HepG2 (cell line): ENCODE data around the gene PIM1. TPM values are rescaled to one million over a fixed set of nuclear protein-coding genes. Genes with fewer than 3 reads are reported as not detected.

Source experiments
- ATAC-seq: fragments of 200-7000 bp; cut with Tn5 transposase; 3 replicates; pipeline ENCODE4 v1.9.1; 2020; ENCODE audit warnings: mild to moderate bottlenecking, moderate library complexity
- BruUV-seq: library from RNA; stranded (reverse); fragments of 400-500 nt; replicated peaks from 2 replicates; lab custom pipeline; 2021; lab: Mats Ljungman, UMichigan
- CTCF ChIA-PET: fragments of 300-600 bp; formaldehyde crosslinking; extraction: SDS; loops from one replicate; lab custom pipeline; 2021; ENCODE audit warnings: low total read pairs, inconsistent platforms, low intra/inter-chr PET ratio; lab: Yijun Ruan, JAX
- POLR2A ChIA-PET: fragments of 350-600 bp; sonication (Branson Sonifier 250); formaldehyde crosslinking; loops from one replicate; lab custom pipeline; 2020; ENCODE audit warnings: antibody characterized with exemption, inconsistent platforms; lab: Yijun Ruan, JAX
- DNase-seq: peaks from one replicate; pipeline ENCODE4 v3.0.0-alpha.2; 2015; ENCODE audit warnings: low spot score
- FAIRE-seq: peaks from 3 replicates; lab custom pipeline; 2011; peaks lifted over from hg19 to GRCh38; lab: Jason Lieb, UNC
- H2AFZ ChIP-seq: one replicate; pipeline ENCODE4 v1.6.1; 2011; ENCODE audit warnings: low read length, inconsistent platforms
- H3K27ac ChIP-seq: fragments of 300-600 bp; 3 replicates; pipeline ENCODE4 v1.8.0; 2011; ENCODE audit warnings: mixed run types, mild to moderate bottlenecking, mixed read lengths, low read length, inconsistent platforms; ENCODE audit not compliant: insufficient read depth; ENCODE audit errors: extremely low read length
- H3K27me3 ChIP-seq, 2 experiments: fragments of 200-600 bp in 1 of 2; 2 replicates in 1 of 2; 3 replicates in 1 of 2; pipeline versions ENCODE4 v1.6.0 to v1.8.0; 2011; ENCODE audit warnings: low read length in 2 of 2, mild to moderate bottlenecking in 2 of 2, moderate library complexity in 2 of 2, inconsistent platforms in 1 of 2; ENCODE audit not compliant: insufficient read depth in 2 of 2, control insufficient read depth in 1 of 2
- H3K36me3 ChIP-seq, 2 experiments: fragments of 200-600 bp in 1 of 2; replicated peaks in 1 of 2; 2 replicates in 1 of 2; 3 replicates in 1 of 2; pipeline versions ENCODE4 v1.5.1 to v1.8.0; 2011; ENCODE audit warnings: low read length in 2 of 2, inconsistent platforms in 1 of 2; ENCODE audit not compliant: insufficient read depth in 2 of 2, control insufficient read depth in 1 of 2
- H3K4me1 ChIP-seq: 2 replicates; pipeline ENCODE4 v1.5.1; 2012; ENCODE audit warnings: low read length, inconsistent platforms; ENCODE audit not compliant: insufficient read depth
- H3K4me2 ChIP-seq: 2 replicates; pipeline ENCODE4 v1.6.0; 2011; ENCODE audit warnings: low read depth, low read length, inconsistent platforms
- H3K4me3 ChIP-seq, 3 experiments: fragments of 200-600 bp in 1 of 3; sonication (generic), shearing (Covaris generic) in 1 of 3; replicated peaks in 1 of 3; 2 replicates each; pipeline ENCODE4 v1.5.1; 2011 to 2016; ENCODE audit warnings: low read length in 3 of 3, inconsistent platforms in 2 of 3, low read depth in 2 of 3, mild to moderate bottlenecking in 2 of 3, control low read depth in 1 of 3, mixed read lengths in 1 of 3; ENCODE audit not compliant: insufficient read depth in 1 of 3
- H3K79me2 ChIP-seq: one replicate; pipeline ENCODE4 v1.6.1; 2011; ENCODE audit warnings: low read length, inconsistent platforms; ENCODE audit not compliant: insufficient read depth
- H3K9ac ChIP-seq: 2 replicates; pipeline ENCODE4 v1.6.0; 2011; ENCODE audit warnings: mild to moderate bottlenecking, low read depth, low read length, inconsistent platforms; ENCODE audit not compliant: insufficient read depth
- H3K9me3 ChIP-seq: 2 replicates; pipeline ENCODE4 v1.5.1; 2012; ENCODE audit warnings: mild to moderate bottlenecking, low read length
- H4K20me1 ChIP-seq: 2 replicates; pipeline ENCODE4 v1.6.0; 2011; ENCODE audit warnings: inconsistent platforms, mild to moderate bottlenecking, low read length, moderate library complexity; ENCODE audit not compliant: insufficient read depth
- BCL6 ChIP-seq: IDR thresholded peaks from 2 replicates; pipeline ENCODE4 v1.6.1; 2016; ENCODE audit warnings: missing genetic modification reagents, missing compliant biosample characterization
- BHLHE40 ChIP-seq: IDR thresholded peaks from 2 replicates; pipeline ENCODE4 v1.6.1; 2011; ENCODE audit warnings: low read length, improper control_type of control experiment
- CHCHD3 ChIP-seq: sonication (generic); formaldehyde crosslinking; IDR thresholded peaks from 2 replicates; pipeline ENCODE4 v1.8.0; 2022; ENCODE audit warnings: mild to moderate bottlenecking, missing genetic modification reagents, moderate library complexity
- GTF3A ChIP-seq: sonication (generic); formaldehyde crosslinking; conservative IDR thresholded peaks from 2 replicates; pipeline ENCODE4 v1.4.0; 2020; ENCODE audit warnings: mild to moderate bottlenecking, missing genetic modification reagents
- RFXAP ChIP-seq: sonication (generic); formaldehyde crosslinking; IDR thresholded peaks from 2 replicates; pipeline ENCODE4 v1.4.0; 2020; ENCODE audit warnings: missing genetic modification reagents, borderline replicate concordance
- SATB2 ChIP-seq: sonication (generic); formaldehyde crosslinking; IDR thresholded peaks from 2 replicates; pipeline ENCODE4 v1.5.0; 2020; ENCODE audit warnings: missing genetic modification reagents
- ZNF317 ChIP-seq: sonication (generic); formaldehyde crosslinking; IDR thresholded peaks from 2 replicates; pipeline ENCODE4 v1.5.0; 2020; ENCODE audit warnings: mild to moderate bottlenecking, missing genetic modification reagents
- ZNF747 ChIP-seq: sonication (generic); formaldehyde crosslinking; IDR thresholded peaks from 2 replicates; pipeline ENCODE4 v1.8.1; 2023; ENCODE audit warnings: missing genetic modification reagents, mild to moderate bottlenecking, borderline replicate concordance
- ZNF788 ChIP-seq: sonication (generic); formaldehyde crosslinking; IDR thresholded peaks from 2 replicates; pipeline ENCODE4 v1.5.0; 2020; ENCODE audit warnings: mild to moderate bottlenecking, missing genetic modification reagents, borderline replicate concordance
- WGBS: methylation state at CpG from one replicate; pipeline ENCODE4 v1.1.6; 2017; ENCODE audit warnings: low lambda C conversion rate; 5-methylcytosine and 5-hydroxymethylcytosine counted together
- in situ Hi-C: cut with HindIII; loops from 2 replicates; pipeline ENCODE4 v1.10.0; 2017; ENCODE audit warnings: low pct_unique_long_range_greater_than_20kb; ENCODE audit not compliant: extremely low pct_ligation_motif_present
- intact Hi-C: fragments of 100-400 bp; cut with micrococcal nuclease; formaldehyde crosslinking; loops from one replicate; pipeline ENCODE4 v1.10.0; 2022; ENCODE audit not compliant: unreplicated experiment
- polyA plus RNA-seq, 8 experiments: library from polyadenylated mRNA; depleted of rRNA in 3 of 8; stranded (reverse) in 7 of 8; unstranded in 1 of 8; fragments of >200 nt; fragmentation: Illumina TruSeq in 4 of 8; extraction: Trizol in 4 of 8; gene quantifications; 2 replicates each; pipeline versions ENCODE4 v1.2.1 to v1.2.3, GENCODE V29; 2011 to 2016; ENCODE audit warnings: low read depth in 4 of 8, missing spikeins in 1 of 8, mixed read lengths in 1 of 8; ENCODE audit not compliant: insufficient read depth in 1 of 8
- total RNA-seq, 5 experiments: library from RNA; depleted of rRNA; stranded (reverse); fragments of >200 nt; fragmentation: Illumina TruSeq; extraction: Trizol; gene quantifications; 2 replicates each; pipeline ENCODE4 v1.2.3, GENCODE V29; 2016; ENCODE audit warnings: low read depth in 1 of 5
- TF ChIP-seq, protein P1 (sequence below): sonication (generic); formaldehyde crosslinking; IDR thresholded peaks from 2 replicates; pipeline ENCODE4 v1.5.0; 2020; ENCODE audit warnings: missing genetic modification reagents, mild to moderate bottlenecking, borderline replicate concordance
- TF ChIP-seq, protein P2 (sequence below): sonication (generic); formaldehyde crosslinking; IDR thresholded peaks from 2 replicates; pipeline ENCODE4 v1.5.1; 2020; ENCODE audit warnings: missing genetic modification reagents, mild to moderate bottlenecking, borderline replicate concordance
- TF ChIP-seq, protein P3 (sequence below): IDR thresholded peaks from 2 replicates; pipeline ENCODE4 v1.6.1; 2012; ENCODE audit warnings: low read depth, low read length, improper control_type of control experiment

The PIM1 gene
- total and polyA plus RNA-seq, 2 of the 13 experiments (the other 11 are each of a cell fraction or from before 2014, with no cell fraction given), result 29.4 to 117 TPM

DNA sequence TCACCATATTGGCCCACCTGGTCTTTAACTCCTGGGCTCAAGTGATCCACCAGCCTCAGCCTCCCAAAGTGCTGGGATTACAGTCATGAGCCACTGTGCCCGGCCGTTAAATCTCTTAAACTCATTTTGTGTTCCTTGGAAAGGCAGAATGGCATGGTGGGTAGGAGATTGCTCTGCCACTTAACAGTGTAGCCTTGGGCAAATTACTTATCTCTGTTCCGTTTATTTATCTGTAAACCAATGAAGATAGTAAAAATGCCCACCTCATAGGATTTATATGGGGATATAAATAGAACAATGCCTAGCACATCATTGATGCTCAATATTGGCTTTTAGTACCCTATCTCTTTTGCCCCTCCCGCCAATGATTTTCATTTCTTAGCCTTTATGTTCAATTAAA is 7.2 kb upstream of the PIM1 start:
- H4K20me1 ChIP-seq, result no peaks in the 10 kb centered on the region
- no peak overlapping the region for H3K4me2 ChIP-seq
- no TSS peak for BruUV-seq
- WGBS, result 97% methylated on average over 4 of the region's 4 CpGs
- no peaks in the 10 kb centered on the region for H3K79me2 ChIP-seq
- ChIA-PET CTCF (no interaction called here), POLR2A (interaction anchor here (1.0 kb wide), 1 partner anchor 15 kb away, joined by 3 read pairs; no protein-coding TSS in a partner anchor)
- H3K4me1 ChIP-seq, result peaks cover 49% of the 10 kb centered on the region
- no peak overlapping the region for H3K9ac ChIP-seq
- no peak for FAIRE-seq
- H3K27me3 ChIP-seq, result no peaks in the 10 kb centered on the region
- H3K36me3 ChIP-seq, result no peaks in the 10 kb centered on the region
- TF ChIP-seq RFXAP (CRISPR knock-in tag) (no peak), BCL6 (CRISPR knock-in tag) (no peak), ZNF788 (no peak)
- TF ChIP-seq, protein P1, sequence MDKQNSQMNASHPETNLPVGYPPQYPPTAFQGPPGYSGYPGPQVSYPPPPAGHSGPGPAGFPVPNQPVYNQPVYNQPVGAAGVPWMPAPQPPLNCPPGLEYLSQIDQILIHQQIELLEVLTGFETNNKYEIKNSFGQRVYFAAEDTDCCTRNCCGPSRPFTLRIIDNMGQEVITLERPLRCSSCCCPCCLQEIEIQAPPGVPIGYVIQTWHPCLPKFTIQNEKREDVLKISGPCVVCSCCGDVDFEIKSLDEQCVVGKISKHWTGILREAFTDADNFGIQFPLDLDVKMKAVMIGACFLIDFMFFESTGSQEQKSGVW (CRISPR knock-in tag), result no peak
- TF ChIP-seq, all 625 proteins: peak for 0
- DNase-seq, result no peak
- Histone ChIP-seq H2AFZ (no peak overlapping the region), H3K9me3 (no peaks in the 10 kb centered on the region), H3K4me3 (no peak overlapping the region), H3K27ac (no peak overlapping the region)
- in situ Hi-C loops (no loop called here), intact Hi-C loops (no loop called here)
- no peak for ATAC-seq

DNA sequence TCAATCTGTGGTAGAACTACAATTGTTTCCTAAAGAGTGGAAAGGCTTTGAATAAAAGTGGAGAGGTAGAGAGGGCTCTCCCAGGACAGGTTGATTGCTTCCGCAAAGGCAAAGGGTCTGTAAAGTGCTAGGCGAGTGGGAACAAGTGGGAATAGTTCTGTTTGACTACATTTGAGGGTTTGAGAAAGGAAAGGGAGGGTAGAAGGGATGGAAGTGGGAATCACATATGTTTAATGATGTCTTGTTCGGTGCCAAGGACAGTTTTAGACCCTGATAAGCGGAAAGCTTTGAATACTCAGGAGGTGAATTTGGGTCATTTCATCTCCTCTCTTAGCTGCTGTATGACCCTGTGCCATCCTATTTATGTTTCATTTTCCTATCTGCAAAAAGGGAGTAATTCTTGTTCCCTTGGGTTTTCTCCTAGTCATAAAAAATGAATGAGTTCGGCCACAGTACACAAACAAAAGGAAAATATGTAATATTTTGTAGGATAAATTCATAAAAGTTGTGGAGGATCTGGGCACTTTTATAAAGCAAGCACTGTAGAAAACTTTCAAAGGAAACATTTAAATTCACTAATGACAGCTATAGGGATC is 1.7 kb upstream of the PIM1 start:
- Histone ChIP-seq H3K9me3 (no peaks in the 10 kb centered on the region), H4K20me1 (peaks cover 21% of the 10 kb centered on the region), H3K4me3 (peak overlapping the region in 1 of 3 experiments; percentile 75; a peak in 1 of 6 replicates), H3K79me2 (peaks cover 35% of the 10 kb centered on the region), H3K4me2 (peak overlapping the region; percentile 91), H3K27me3 (no peaks in the 10 kb centered on the region; a peak in 1 of 5 replicates), H3K27ac (no peak overlapping the region), H3K9ac (0 out of 2 replicates have a peak overlapping the region, but pooled peaks have one; percentile 74), H3K4me1 (peaks cover 55% of the 10 kb centered on the region), H3K36me3 (peaks cover 9 to 21% of the 10 kb centered on the region in 2 experiments), H2AFZ (no peak overlapping the region)
- DNase-seq (no peak), ATAC-seq (no peak), FAIRE-seq (no peak)
- intact Hi-C loops (loop anchor here (2.0 kb wide), 1 partner anchor 13 kb away; no protein-coding TSS in a partner anchor), in situ Hi-C loops (no loop called here)
- no TSS peak for BruUV-seq
- WGBS, result 93% methylated on average over 5 of the region's 5 CpGs
- CTCF ChIA-PET, result no interaction called here
- POLR2A ChIA-PET, result interaction anchor here (1.0 to 10.3 kb wide), 11 partner anchors 20 to 145 kb away, joined by 5 to 234 read pairs (median 82); no protein-coding TSS in a partner anchor
- TF ChIP-seq, protein P2, sequence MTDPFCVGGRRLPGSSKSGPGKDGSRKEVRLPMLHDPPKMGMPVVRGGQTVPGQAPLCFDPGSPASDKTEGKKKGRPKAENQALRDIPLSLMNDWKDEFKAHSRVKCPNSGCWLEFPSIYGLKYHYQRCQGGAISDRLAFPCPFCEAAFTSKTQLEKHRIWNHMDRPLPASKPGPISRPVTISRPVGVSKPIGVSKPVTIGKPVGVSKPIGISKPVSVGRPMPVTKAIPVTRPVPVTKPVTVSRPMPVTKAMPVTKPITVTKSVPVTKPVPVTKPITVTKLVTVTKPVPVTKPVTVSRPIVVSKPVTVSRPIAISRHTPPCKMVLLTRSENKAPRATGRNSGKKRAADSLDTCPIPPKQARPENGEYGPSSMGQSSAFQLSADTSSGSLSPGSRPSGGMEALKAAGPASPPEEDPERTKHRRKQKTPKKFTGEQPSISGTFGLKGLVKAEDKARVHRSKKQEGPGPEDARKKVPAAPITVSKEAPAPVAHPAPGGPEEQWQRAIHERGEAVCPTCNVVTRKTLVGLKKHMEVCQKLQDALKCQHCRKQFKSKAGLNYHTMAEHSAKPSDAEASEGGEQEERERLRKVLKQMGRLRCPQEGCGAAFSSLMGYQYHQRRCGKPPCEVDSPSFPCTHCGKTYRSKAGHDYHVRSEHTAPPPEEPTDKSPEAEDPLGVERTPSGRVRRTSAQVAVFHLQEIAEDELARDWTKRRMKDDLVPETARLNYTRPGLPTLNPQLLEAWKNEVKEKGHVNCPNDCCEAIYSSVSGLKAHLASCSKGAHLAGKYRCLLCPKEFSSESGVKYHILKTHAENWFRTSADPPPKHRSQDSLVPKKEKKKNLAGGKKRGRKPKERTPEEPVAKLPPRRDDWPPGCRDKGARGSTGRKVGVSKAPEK (CRISPR knock-in tag), result peak; percentile 52; the same call in 1 of the 2 replicates
- TF ChIP-seq CHCHD3 (CRISPR knock-in tag) (no peak), SATB2 (CRISPR knock-in tag) (no peak), GTF3A (CRISPR knock-in tag) (no peak), ZNF317 (CRISPR knock-in tag) (no peak), ZNF747 (CRISPR knock-in tag) (no peak), BHLHE40 (no peak)
- TF ChIP-seq, protein P3, sequence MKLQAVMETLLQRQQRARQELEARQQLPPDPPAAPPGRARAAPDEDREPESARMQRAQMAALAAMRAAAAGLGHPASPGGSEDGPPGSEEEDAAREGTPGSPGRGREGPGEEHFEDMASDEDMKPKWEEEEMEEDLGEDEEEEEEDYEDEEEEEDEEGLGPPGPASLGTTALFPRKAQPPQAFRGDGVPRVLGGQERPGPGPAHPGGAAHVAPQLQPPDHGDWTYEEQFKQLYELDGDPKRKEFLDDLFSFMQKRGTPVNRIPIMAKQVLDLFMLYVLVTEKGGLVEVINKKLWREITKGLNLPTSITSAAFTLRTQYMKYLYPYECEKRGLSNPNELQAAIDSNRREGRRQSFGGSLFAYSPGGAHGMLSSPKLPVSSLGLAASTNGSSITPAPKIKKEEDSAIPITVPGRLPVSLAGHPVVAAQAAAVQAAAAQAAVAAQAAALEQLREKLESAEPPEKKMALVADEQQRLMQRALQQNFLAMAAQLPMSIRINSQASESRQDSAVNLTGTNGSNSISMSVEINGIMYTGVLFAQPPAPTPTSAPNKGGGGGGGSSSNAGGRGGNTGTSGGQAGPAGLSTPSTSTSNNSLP, result no peak
